Transverse colon (tissue), 4 donors: ENCODE data around the gene PI4KA. TPM values are rescaled to one million over a fixed set of nuclear protein-coding genes. Genes with fewer than 3 reads are reported as not detected.
"Not testable (repeated sequence)": the region's sequence is repeated elsewhere in the genome, so short reads cannot be mapped to it uniquely, and the experiment has no call there.

Source experiments
- DNase-seq: peaks from one replicate; pipeline ENCODE4 v3.0.0-alpha.2; 2019
- H3K27ac ChIP-seq, 4 donors: fragments of 200-600 bp; sonication (generic); 2 replicates each; pipeline ENCODE4 v1.5.1; 2016 to 2018; ENCODE audit warnings: inconsistent platforms in 4 of 4
- H3K27me3 ChIP-seq: fragments of 200-600 bp; sonication (generic); 2 replicates; pipeline ENCODE4 v1.5.1; 2017; ENCODE audit warnings: inconsistent platforms
- H3K36me3 ChIP-seq, 4 donors: fragments of 200-600 bp; sonication (generic); 2 replicates each; pipeline ENCODE4 v1.5.1; 2017 to 2019; ENCODE audit warnings: inconsistent platforms in 4 of 4
- H3K4me1 ChIP-seq, 4 donors: fragments of 200-600 bp; sonication (generic); 2 replicates each; pipeline ENCODE4 v1.5.1; 2017 to 2020; ENCODE audit warnings: inconsistent platforms in 4 of 4
- H3K4me3 ChIP-seq, 4 donors: fragments of 200-600 bp; sonication (generic); 1 replicate in 1 of 4; 2 replicates in 3 of 4; pipeline versions ENCODE4 v1.5.1 to v1.6.1; 2017 to 2019; ENCODE audit warnings: inconsistent platforms in 4 of 4
- H3K9me3 ChIP-seq, 2 donors: fragments of 200-600 bp; sonication (generic); 2 replicates each; pipeline ENCODE4 v1.5.1; 2017 to 2019; ENCODE audit warnings: inconsistent platforms in 2 of 2
- EP300 ChIP-seq: sonication (generic); formaldehyde crosslinking; IDR thresholded peaks from one replicate; pipeline ENCODE4 v1.6.1; 2017; ENCODE audit warnings: antibody characterized with exemption, low read depth
- POLR2A ChIP-seq: fragments of 450-650 bp; IDR thresholded peaks from one replicate; pipeline ENCODE4 v1.6.1; 2016; ENCODE audit warnings: antibody characterized with exemption, mild to moderate bottlenecking, moderate library complexity
- POLR2AphosphoS5 ChIP-seq, 3 donors: sonication (generic); formaldehyde crosslinking; IDR thresholded peaks; one replicate each; pipeline ENCODE4 v1.6.1; 2016; ENCODE audit warnings: antibody characterized with exemption in 3 of 3
- WGBS, 2 donors: methylation state at CpG; one replicate each; pipeline ENCODE4 v1.1.5; 2018; ENCODE audit warnings: low coverage in 1 of 2; 5-methylcytosine and 5-hydroxymethylcytosine counted together
- in situ Hi-C, 4 donors: fragments of 200-750 bp; cut with MboI; loops; one replicate each; pipeline versions ENCODE4 v1.15.0 to v1.15.1; 2017; ENCODE audit warnings: low sequenced_read_pairs in 3 of 4, low pct_ligation_motif_present in 1 of 4, low pct_unique_long_range_greater_than_20kb in 1 of 4
- intact Hi-C: fragments of 100-400 bp; cut with DNase I; formaldehyde crosslinking; loops from one replicate; pipeline ENCODE4 v1.15.1; 2023; ENCODE audit warnings: low total_unique reads
- total RNA-seq, 4 donors: library from RNA; depleted of rRNA; stranded (reverse); fragments of >200 nt; gene quantifications; one replicate each; pipeline ENCODE4 v1.1.0, GENCODE V29; 2016
- TF ChIP-seq, protein P1 (sequence below), 5 experiments: fragments of 200-600 bp in 3 of 5; fragments of 450-650 bp in 2 of 5; sonication (generic) in 3 of 5; IDR thresholded peaks; 1 replicate in 2 of 5; 2 replicates in 3 of 5; pipeline ENCODE4 v1.5.1; 2016 to 2017; ENCODE audit warnings: antibody characterized with exemption in 5 of 5, inconsistent platforms in 3 of 5, mild to moderate bottlenecking in 2 of 5, moderate library complexity in 1 of 5

Gene PI4KA
- total RNA-seq, 4 donors from 2014 or later = 90.8 to 126 (median 109) TPM

DNA sequence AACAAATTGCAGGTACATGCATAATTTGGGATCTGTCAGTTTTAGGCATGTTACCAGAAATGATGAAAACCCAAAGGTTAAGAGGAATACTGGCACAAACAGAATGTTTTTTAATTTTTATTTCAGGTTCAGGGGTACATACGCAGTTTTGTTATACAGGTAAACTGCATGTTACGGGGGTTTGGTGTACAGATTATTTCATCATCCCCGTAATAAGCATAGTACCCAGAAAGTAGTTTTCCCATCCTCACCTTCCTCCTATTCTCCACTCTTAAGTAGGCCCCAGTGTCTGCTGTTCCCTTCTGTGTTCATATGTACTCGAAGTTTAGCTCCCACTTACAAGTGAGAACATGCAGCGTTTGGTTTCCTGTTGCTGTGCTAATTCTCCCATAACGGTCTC lies 33.0 kb downstream of the PI4KA start:
- TF ChIP-seq POLR2AphosphoS5 (IDR thresholded peaks at IDR 0.05) (no peak), POLR2A (no peak), EP300 (no peak)
- TF ChIP-seq, protein P1, sequence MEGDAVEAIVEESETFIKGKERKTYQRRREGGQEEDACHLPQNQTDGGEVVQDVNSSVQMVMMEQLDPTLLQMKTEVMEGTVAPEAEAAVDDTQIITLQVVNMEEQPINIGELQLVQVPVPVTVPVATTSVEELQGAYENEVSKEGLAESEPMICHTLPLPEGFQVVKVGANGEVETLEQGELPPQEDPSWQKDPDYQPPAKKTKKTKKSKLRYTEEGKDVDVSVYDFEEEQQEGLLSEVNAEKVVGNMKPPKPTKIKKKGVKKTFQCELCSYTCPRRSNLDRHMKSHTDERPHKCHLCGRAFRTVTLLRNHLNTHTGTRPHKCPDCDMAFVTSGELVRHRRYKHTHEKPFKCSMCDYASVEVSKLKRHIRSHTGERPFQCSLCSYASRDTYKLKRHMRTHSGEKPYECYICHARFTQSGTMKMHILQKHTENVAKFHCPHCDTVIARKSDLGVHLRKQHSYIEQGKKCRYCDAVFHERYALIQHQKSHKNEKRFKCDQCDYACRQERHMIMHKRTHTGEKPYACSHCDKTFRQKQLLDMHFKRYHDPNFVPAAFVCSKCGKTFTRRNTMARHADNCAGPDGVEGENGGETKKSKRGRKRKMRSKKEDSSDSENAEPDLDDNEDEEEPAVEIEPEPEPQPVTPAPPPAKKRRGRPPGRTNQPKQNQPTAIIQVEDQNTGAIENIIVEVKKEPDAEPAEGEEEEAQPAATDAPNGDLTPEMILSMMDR (IDR thresholded peaks at IDR 0.05) = no peak
- Histone ChIP-seq H3K36me3 (peaks cover 0 to 35% (median 12%) of the 10 kb centered on the region in 4 donors), H3K27me3 (no peaks in the 10 kb centered on the region), H3K9me3 (no peaks in the 10 kb centered on the region), H3K4me1 (peaks cover 0 to 5% (median 0%) of the 10 kb centered on the region in 4 donors), H3K27ac (no peak overlapping the region), H3K4me3 (no peak overlapping the region)
- DNase-seq = no peak
- in situ Hi-C loops = no loop called here
- intact Hi-C loops = no loop called here
- WGBS, 2 donors = 96 to 98% methylated on average over 5 to 6 of the region's 6 CpGs

DNA sequence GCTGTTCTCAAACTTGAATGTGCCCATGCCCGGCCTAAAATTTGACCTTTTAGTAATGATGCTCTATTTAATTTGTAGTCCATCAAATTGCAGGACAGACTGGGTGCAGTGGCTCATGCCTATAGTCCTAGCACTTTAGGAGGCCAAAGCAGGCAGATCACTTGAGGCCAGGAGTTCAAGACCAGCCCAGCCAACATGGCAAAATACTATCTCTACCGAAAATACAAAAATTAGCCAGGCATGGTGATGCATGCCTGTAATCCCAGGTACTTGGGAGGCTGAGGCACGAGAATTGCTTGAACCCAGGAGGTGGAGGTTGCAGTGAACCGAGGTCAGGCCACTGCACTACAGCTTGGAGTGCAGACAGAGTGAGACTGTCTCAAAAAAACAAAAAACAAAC lies 33.4 kb downstream of the PI4KA start:
- H3K4me1 ChIP-seq, H3K27ac ChIP-seq, DNase-seq, intact Hi-C loops, H3K9me3 ChIP-seq, in situ Hi-C loops, H3K27me3 ChIP-seq, H3K4me3 ChIP-seq: not testable (repeated sequence)
- WGBS, 2 donors = 95 to 96% methylated on average over 2 to 4 of the region's 4 CpGs
- peaks cover 0 to 35% (median 10%) of the 10 kb centered on the region in 4 donors for H3K36me3 ChIP-seq

DNA sequence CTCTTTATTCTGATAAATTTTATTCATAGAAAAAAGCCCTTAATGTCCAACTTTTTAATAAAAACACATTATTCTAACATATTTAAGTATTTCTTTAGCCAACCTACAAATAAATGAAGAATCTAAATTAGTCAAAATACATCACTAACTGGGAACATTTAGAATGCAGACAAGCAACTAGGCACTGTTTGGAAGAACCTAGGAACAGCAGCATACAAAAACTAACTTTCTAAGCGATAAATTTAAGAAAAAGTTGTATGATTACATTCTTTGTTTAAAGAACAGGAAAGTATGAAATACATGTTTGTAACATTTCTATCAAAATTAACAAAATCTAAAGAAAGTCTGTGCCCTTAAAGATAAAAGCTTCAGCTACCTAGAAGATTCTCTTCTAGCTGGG lies 35.3 kb downstream of the PI4KA start:
- DNase-seq = no peak
- 92 to 98% methylated on average over 1 of the region's 1 CpG for WGBS, 2 donors
- H3K36me3 ChIP-seq = peaks cover 0 to 37% (median 10%) of the 10 kb centered on the region in 4 donors
- in situ Hi-C loops = no loop called here
- H3K27me3 ChIP-seq = no peaks in the 10 kb centered on the region
- intact Hi-C loops = no loop called here
- H3K27ac ChIP-seq = no peak overlapping the region
- TF ChIP-seq, protein P1 (IDR thresholded peaks at IDR 0.05) = no peak
- no peak for TF ChIP-seq EP300
- no peak overlapping the region for H3K4me3 ChIP-seq
- no peaks in the 10 kb centered on the region for H3K9me3 ChIP-seq
- H3K4me1 ChIP-seq = peaks cover 0 to 5% (median 0%) of the 10 kb centered on the region in 4 donors

DNA sequence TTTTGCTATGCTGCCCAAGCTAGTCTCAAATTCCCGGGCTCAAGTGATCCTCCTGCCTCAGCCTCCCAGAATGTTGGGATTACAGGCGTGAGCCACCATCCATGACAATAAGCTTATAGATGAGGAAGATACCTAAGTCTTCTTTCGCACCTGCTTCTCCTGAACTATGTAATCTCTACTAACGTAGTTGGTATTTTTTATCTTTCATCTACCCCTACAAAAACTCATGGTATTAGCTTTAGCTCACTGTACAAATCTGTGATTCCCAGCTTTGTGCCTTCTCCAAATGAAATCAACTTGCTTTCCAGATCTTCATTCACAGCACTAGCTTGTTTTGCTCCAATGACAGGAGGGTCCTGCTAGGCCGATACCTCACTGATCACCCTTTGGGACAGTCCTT lies 36.4 kb downstream of the PI4KA start:
- intact Hi-C loops = no loop called here
- H3K36me3 ChIP-seq = peaks cover 0 to 44% (median 14%) of the 10 kb centered on the region in 4 donors
- WGBS, 2 donors = 96 to 100% methylated on average over 2 to 5 of the region's 5 CpGs

DNA sequence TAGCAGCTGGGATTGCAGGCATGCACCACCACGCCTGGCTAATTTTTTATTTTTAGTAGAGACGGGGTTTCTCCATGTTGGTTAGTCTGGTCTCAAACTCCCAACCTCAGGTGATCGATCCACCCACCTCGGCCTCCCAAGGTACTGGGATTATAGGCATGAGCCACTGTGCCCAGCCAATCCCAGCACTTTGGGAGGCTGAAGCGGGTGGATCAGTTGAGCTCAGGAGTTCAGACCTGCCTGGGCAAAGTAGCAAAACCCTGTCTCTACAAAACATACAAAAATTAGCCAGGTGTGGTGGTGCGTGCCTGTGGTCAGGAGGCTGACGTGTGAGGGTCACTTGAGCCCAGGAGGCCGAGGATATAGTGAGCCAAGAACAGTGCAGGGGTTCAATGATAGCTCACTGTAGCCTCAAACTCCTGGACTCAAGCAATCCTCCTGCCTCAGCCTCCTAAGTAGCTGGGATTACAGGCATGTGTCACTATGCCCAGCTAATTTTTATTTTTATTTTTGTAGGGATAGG lies 36.8 kb downstream of the PI4KA start:
- DNase-seq, H3K9me3 ChIP-seq, H3K4me3 ChIP-seq, H3K4me1 ChIP-seq, in situ Hi-C loops, intact Hi-C loops, H3K27me3 ChIP-seq, H3K27ac ChIP-seq: not testable (repeated sequence)
- H3K36me3 ChIP-seq = peaks cover 0 to 46% (median 15%) of the 10 kb centered on the region in 4 donors
- WGBS, 2 donors = 88% methylated on average over 8 of the region's 8 CpGs; no CpG with 5 or more reads in 1 of the 2 donors

More for the DNA sequence above, 36.4 kb downstream of the PI4KA start:
- Histone ChIP-seq H3K27ac (no peak overlapping the region), H3K4me3 (no peak overlapping the region), H3K27me3 (no peaks in the 10 kb centered on the region), H3K9me3 (no peaks in the 10 kb centered on the region), H3K4me1 (peaks cover 0 to 5% (median 0%) of the 10 kb centered on the region in 4 donors)
- TF ChIP-seq POLR2AphosphoS5 (IDR thresholded peaks at IDR 0.05) (no peak), POLR2A (no peak), EP300 (no peak)
- TF ChIP-seq, protein P1 (IDR thresholded peaks at IDR 0.05) = no peak
- no peak for DNase-seq
- in situ Hi-C loops = no loop called here
